GM13977 (cell line): ENCODE data around the gene SCMH1.

Experiments
- DNase-seq: peaks from one replicate; pipeline ENCODE4 v3.0.0; 2012; ENCODE audit warnings: low spot score
- in situ Hi-C: fragments of 300-500 bp; cut with MboI; formaldehyde crosslinking; loops from one replicate; pipeline ENCODE4 v1.12.0; 2022; ENCODE audit warnings: low sequenced_read_pairs, low pct_unique_long_range_greater_than_20kb, mixed read lengths, inconsistent platforms; ENCODE audit not compliant: unreplicated experiment
- TF ChIP-seq, protein P1 (sequence below): IDR thresholded peaks from 2 replicates; pipeline ENCODE4 v1.5.1; 2012; ENCODE audit warnings: mild to moderate bottlenecking, control low read depth; ENCODE audit not compliant: insufficient read depth; ENCODE audit errors: extremely low read depth, missing control alignments

The SCMH1 gene

DNA sequence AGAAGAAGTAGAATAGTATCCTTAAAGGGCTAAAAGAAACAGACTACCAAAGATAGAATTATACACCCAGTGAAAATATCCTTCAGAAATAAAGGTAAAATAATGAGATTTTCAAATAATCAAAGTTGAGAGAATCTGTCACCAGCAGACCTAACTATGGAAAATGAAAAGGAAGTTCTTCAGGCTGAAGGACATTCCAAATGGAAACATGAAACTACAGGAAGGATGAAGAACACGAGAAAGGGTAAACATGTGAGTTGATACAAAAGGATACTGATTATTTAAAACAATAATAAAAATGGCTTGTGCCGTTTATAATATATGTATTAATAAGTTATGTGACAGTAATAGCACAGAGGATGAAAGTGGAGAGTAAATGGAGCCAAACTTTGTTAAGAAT is 163.5 kb downstream of the SCMH1 start:
- no peak for DNase-seq
- TF ChIP-seq, protein P1, sequence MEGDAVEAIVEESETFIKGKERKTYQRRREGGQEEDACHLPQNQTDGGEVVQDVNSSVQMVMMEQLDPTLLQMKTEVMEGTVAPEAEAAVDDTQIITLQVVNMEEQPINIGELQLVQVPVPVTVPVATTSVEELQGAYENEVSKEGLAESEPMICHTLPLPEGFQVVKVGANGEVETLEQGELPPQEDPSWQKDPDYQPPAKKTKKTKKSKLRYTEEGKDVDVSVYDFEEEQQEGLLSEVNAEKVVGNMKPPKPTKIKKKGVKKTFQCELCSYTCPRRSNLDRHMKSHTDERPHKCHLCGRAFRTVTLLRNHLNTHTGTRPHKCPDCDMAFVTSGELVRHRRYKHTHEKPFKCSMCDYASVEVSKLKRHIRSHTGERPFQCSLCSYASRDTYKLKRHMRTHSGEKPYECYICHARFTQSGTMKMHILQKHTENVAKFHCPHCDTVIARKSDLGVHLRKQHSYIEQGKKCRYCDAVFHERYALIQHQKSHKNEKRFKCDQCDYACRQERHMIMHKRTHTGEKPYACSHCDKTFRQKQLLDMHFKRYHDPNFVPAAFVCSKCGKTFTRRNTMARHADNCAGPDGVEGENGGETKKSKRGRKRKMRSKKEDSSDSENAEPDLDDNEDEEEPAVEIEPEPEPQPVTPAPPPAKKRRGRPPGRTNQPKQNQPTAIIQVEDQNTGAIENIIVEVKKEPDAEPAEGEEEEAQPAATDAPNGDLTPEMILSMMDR, result no peak
- in situ Hi-C loops, result no loop called here

DNA sequence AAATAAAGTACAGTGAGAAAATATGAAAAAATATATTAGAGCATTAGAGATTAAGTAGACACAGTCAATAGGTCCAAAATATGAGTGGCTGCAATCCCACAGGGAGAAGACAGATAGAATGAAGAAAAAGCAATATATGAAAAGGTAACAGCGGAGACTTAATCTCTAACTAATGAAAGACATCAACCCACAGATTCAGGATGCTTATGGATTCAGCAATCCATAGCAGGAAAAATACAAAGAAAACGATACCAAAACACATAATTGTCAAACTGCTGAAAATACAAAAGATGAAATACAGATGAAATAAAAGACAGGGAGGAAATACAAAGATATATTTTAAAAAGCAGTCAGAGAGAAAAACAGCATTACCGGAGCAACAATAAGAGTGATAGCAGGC is 163.9 kb downstream of the SCMH1 start:
- in situ Hi-C loops, result no loop called here
- DNase-seq, result no peak
- TF ChIP-seq, protein P1, result no peak

DNA sequence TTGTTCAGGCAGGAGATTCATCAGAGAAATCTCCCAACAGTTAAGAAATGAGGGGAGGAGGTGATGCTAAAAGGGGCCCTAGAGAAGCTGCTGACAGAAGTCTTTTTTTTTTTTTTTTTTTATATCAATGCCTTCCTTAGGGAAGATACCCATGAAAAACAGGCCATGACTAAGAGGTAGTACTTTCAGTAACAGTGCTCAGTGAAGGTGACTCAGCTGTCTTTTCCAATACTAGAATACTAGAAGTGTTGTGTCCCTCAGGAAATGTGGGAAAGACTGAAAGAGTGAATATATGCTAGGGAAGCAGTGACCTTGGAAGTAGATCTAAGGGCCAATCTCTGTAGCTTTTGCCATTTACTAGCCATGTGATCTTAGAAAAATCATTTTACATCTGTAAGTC is 168.1 kb downstream of the SCMH1 start:
- TF ChIP-seq, protein P1, result no peak
- in situ Hi-C loops, result no loop called here
- DNase-seq, result no peak

DNA sequence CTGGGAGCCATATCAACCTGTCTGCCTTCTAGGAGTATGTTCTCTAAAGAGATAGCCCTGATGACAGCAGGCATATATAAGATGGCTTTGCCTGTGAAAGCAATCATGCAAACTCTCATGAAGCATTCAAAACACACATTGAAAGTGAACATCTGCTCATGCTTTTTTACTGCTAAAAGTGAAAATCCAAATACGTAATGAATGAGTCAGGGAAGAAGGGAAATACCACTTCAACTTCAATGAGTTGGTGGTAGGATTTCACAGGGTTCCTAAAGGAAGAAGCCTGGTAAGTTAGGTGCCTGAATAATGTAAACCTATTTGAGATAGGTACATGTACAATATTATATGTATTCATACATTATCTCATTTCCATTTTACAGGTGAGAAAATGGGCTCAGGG is 170.1 kb downstream of the SCMH1 start:
- TF ChIP-seq, protein P1, result no peak
- in situ Hi-C loops, result no loop called here
- DNase-seq, result no peak

DNA sequence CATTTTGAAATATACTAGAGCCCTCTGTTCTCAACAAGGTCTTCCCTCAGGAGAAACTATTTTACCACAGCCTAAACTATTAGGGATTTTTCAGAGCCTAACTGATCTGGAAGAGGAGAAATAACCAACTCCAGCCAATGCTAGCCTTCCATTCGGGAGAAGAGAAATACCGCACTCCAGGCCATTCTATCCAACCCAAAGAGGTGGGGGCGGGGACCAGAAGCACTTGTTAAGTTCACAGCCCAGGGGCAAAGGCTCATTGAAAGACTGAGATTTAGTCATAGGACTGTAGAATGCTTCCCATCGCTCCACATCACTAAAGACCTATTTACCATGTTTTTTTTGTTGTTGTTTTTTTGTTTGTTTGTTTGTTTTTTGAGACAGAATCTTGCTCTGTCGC is 185.2 kb downstream of the SCMH1 start:
- DNase-seq, result no peak
- TF ChIP-seq, protein P1, result no peak
- in situ Hi-C loops, result no loop called here

DNA sequence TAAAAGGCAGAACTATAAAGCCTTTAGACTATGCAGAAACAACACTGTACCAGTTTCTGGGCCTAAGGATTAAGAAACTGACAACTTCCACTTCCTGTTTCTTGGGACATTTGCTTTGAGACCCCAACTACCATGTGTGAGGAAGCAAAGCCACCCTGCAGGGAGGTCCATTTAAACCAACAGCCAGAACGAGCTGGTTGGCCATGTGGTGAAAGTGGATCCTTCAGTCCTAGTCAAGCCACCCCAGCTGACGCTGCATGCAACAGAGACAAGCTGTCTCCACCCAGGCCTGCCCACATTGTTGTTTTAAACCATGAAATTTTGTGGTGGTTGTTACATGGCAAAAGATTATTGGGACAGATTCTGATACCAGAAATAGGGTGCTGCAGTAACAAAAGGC is 188.8 kb downstream of the SCMH1 start:
- TF ChIP-seq, protein P1, result no peak
- no peak for DNase-seq
- in situ Hi-C loops, result no loop called here

DNA sequence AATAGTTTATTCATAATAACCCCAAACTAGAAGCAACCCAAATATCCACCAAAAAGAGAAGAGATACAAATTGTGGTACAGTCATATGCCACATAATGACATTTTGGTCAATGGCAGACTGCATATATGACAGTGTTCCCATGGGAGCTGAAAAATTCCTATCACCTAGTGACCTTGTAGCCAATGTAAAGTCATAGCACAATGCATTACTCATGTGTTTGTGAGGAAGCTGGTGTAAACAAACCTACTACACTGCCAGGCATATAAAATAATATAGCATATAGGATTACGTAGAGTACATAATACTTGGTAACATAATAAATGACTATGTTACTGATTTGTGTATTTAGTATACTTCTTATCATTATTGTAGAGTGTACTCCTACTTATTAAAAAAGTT is 191.1 kb downstream of the SCMH1 start:
- TF ChIP-seq, protein P1, result no peak
- in situ Hi-C loops, result no loop called here
- DNase-seq, result no peak
